ENCODE results near the gene ZNF138. TPM values are rescaled to one million over a fixed set of nuclear protein-coding genes. Genes with fewer than 3 reads are reported as not detected.
"Not testable (repeated sequence)": the region's sequence is repeated elsewhere in the genome, so short reads cannot be mapped to it uniquely, and the experiment has no call there.

The ZNF138 gene
- total RNA-seq, 2 donors from 2014 or later = 7.2 to 11.6 TPM

DNA sequence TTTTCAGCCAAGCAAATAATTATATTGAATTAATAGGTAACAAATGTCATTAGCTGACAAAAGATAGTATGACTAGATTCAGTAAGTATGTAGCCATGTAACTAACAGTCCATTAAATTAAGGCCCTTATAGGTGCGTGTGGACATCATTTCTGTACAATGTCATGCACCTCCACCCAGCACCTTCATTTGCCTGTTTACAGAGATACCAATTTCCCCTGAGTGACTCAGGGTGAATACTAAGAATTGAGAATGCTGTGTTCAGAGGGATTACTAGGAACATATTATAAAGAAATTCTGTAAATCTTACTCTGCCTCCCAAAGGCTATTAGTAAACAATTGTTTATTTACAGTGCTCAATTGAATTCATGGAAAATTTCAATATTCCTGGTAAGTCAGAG lies 60.7 kb downstream of the ZNF138 start:
- DNase-seq (ENCODE audit: low spot score) (no peak), ATAC-seq (no peak)
- no peaks in the 10 kb centered on the region for H3K4me1 Mint-ChIP-seq (ENCODE audit: low read depth in 2 of 2)
- H3K27ac Mint-ChIP-seq = no peak overlapping the region
- no peak overlapping the region for H3K4me3 Mint-ChIP-seq
- H3K27me3 Mint-ChIP-seq = no peaks in the 10 kb centered on the region
- no peaks in the 10 kb centered on the region for H3K36me3 Mint-ChIP-seq
- no peaks in the 10 kb centered on the region for H3K9me3 Mint-ChIP-seq

DNA sequence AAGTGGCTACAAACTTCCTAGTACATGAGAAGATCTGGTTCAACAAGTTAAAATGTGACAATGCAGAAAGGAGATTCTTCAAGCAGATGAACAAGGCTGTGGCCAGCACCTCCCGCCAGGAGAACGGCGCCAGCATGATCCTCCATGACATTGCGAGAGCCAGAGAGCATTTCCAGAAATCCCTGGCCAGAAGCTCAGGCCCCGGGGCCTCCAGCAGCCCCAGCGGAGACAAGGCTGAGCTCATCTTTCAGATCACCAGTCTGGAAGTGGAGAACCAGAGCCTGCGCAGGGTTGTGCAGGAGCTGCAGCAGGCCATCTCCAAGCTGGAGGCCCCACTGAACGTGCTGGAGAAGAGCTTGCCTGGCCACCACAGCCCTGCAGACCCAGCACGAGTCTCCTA lies 68.8 kb downstream of the ZNF138 start:
- ATAC-seq (no peak), DNase-seq (ENCODE audit: low spot score) (no peak)
- H3K4me3 Mint-ChIP-seq = no peak overlapping the region
- no peak overlapping the region for H3K27ac Mint-ChIP-seq
- no peaks in the 10 kb centered on the region for H3K4me1 Mint-ChIP-seq (ENCODE audit: low read depth in 2 of 2)
- peaks cover 0 to 2% of the 10 kb centered on the region in 2 donors for H3K27me3 Mint-ChIP-seq
- peaks cover 6% of the 10 kb centered on the region for H3K9me3 Mint-ChIP-seq
- H3K36me3 Mint-ChIP-seq = no peaks in the 10 kb centered on the region

DNA sequence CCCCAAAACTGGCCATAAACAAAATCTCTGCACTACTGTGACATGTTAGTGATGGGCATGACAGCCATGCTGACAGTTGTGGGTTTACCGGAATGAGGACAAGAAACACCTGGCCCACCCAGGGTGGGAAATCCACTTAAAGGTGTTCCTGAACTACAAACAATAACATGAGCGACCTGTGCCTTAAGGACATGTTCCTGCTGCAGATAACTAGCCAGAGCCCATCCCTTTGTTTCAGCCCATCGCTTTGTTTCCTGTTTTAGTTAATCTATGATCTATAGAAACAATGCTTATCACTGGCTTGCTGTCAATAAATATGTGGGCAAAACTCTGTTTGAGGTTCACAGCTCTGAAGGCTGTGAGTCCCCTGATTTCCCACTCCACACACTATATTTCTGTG lies 69.3 kb downstream of the ZNF138 start:
- not testable (repeated sequence) for ATAC-seq; H3K36me3 Mint-ChIP-seq; H3K27ac Mint-ChIP-seq; H3K4me1 Mint-ChIP-seq (ENCODE audit: low read depth in 2 of 2); H3K27me3 Mint-ChIP-seq; DNase-seq (ENCODE audit: low spot score); H3K4me3 Mint-ChIP-seq; H3K9me3 Mint-ChIP-seq

DNA sequence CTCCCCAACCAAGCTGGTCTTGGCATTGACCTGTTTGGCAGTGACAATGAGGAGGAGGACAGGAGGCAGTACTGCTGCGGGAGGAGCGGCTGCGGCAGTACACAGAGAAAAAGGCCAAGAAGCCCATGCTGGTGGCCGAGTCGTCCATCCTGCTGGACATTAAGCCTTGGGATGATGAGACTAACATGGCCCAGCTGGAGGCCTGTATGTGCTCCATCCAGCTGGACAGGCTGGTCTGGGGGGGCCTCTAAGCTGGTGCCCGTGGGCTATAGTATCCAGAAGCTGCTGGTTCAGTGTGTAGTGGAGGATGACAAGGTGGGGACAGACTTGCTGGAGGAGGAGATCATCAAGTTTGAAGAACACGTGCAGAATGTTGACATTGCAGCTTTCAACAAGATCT lies 69.7 kb downstream of the ZNF138 start:
- H3K36me3 Mint-ChIP-seq = no peaks in the 10 kb centered on the region
- peaks cover 6% of the 10 kb centered on the region for H3K9me3 Mint-ChIP-seq
- H3K27ac Mint-ChIP-seq = no peak overlapping the region
- no peaks in the 10 kb centered on the region for H3K4me1 Mint-ChIP-seq (ENCODE audit: low read depth in 2 of 2)
- H3K4me3 Mint-ChIP-seq = no peak overlapping the region
- H3K27me3 Mint-ChIP-seq = peaks cover 0 to 2% of the 10 kb centered on the region in 2 donors
- DNase-seq (ENCODE audit: low spot score) (no peak), ATAC-seq (no peak)

DNA sequence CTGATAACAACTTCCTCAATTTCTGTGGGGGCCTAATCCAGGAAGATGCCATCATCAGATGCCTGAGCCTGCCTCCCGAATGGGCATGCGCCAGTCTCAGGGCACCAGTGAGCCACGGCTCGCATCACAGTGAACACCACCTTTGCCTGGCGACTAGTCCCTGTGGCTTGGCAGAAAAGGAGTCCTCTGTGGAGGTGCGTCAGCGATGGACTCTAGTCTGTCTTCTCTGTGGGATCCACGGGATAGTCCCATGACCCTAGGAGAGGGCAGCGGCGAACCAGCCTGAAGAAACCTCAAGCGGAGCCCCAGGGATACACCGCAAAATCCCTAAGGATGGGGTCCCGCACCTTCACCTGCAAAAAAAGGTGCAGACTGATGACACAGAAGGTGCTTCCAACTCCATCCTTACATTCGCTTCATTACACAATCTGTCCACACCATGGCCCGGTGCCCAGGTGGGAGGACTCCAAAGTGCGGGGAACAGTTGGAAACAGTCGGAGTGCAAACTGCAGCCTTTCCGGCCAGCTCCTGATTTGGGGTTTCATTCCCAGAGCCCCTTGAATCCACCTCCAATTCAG lies 73.7 kb downstream of the ZNF138 start:
- Mint-ChIP-seq H3K27ac (no peak overlapping the region), H3K4me3 (no peak overlapping the region), H3K36me3 (no peaks in the 10 kb centered on the region), H3K27me3 (peaks cover 0 to 2% of the 10 kb centered on the region in 2 donors), H3K4me1 (ENCODE audit: low read depth in 2 of 2) (no peaks in the 10 kb centered on the region), H3K9me3 (peaks cover 3% of the 10 kb centered on the region)
- DNase-seq (ENCODE audit: low spot score) (no peak), ATAC-seq (no peak)

DNA sequence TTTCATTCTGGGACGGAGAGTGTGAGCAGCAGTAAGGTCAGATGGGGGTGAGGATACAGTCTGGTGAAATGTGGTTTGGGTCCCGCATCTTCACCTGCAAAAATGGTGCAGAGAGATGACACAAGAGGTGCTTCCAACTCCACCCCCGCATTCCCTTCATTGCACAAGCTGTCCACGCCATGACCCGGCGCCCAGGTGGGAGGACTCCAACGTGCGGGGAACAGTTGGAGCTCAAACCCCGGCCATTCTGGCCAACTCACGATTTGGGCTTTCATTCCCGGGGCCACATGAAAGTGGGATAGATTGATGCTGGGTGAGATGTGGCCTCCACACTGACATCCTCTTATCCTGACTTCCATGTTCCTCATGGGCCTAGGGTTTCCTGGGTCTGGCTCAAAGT lies 74.3 kb downstream of the ZNF138 start:
- no peak for DNase-seq (ENCODE audit: low spot score)
- Mint-ChIP-seq H3K4me1 (ENCODE audit: low read depth in 2 of 2) (no peaks in the 10 kb centered on the region), H3K27ac (no peak overlapping the region), H3K36me3 (no peaks in the 10 kb centered on the region), H3K27me3 (peaks cover 0 to 2% of the 10 kb centered on the region in 2 donors), H3K9me3 (peaks cover 3% of the 10 kb centered on the region), H3K4me3 (no peak overlapping the region)
- ATAC-seq = no peak

DNA sequence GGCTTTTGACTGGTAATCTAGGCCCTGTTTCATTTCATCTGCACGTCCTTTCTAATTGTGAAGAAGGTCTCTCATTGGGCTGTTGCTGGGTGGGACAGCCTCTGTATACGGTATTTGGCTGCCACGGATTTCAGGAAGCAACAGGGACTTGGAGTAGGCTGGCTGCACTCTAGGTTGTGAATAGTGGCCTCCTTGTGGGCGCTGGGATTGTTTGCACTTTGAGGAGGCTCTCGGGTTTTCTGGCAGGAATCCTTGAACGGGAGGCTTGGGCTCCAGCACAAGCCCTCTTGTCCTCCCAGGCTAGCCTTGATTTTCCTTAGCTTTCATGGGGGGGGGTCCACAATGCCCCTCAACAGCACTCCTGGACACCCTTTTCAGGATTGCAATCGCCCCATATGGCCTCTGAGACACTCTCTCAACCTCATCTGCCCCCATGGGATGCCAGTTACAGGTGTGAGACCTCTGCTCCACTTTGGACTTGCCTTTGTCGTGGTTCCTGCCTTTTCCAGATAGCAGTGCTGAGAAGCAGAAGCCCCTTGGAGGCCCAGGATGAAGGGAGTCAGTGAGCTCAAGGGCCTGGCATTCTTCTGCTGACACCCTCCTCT lies 75.0 kb downstream of the ZNF138 start:
- H3K27me3 Mint-ChIP-seq = peaks cover 0 to 2% of the 10 kb centered on the region in 2 donors
- DNase-seq (ENCODE audit: low spot score) (no peak), ATAC-seq (no peak)
- peaks cover 3% of the 10 kb centered on the region for H3K9me3 Mint-ChIP-seq
- H3K27ac Mint-ChIP-seq = no peak overlapping the region
- H3K4me1 Mint-ChIP-seq (ENCODE audit: low read depth in 2 of 2) = no peaks in the 10 kb centered on the region
- no peaks in the 10 kb centered on the region for H3K36me3 Mint-ChIP-seq
- H3K4me3 Mint-ChIP-seq = no peak overlapping the region

DNA sequence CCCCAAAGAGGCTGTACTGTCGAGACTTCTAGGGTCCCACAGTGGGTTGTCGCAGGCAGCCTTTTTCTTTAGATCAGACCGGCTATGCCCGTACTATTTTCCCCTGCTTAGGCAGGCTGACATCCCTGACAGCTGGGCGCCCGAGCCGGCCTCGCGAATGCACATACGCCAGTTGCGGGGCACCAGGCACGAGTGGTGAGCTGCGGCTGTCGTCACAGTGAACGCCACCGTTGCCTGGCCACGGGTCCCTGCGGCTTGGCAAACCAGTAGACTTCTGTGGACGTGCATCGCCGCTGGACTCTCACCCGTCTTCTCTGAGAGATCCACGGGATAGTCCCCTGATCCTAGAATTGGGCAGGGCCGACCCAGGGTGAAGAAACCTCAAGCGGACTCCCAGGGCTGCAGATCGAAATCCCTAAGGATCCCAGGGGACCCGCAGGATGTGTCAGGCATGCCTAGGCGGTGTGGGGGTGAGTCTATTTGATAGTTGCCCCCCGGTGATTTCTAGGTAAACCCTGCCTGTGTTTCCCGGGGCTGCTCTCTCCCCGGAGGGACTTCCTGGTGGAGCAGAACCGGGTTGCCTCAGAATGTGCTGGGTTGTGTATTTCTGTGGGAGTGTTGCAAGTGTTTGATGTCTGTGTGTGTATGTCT lies 75.8 kb downstream of the ZNF138 start:
- peaks cover 3% of the 10 kb centered on the region for H3K9me3 Mint-ChIP-seq
- ATAC-seq (no peak), DNase-seq (ENCODE audit: low spot score) (no peak)
- H3K4me3 Mint-ChIP-seq = no peak overlapping the region
- no peaks in the 10 kb centered on the region for H3K4me1 Mint-ChIP-seq (ENCODE audit: low read depth in 2 of 2)
- peaks cover 0 to 2% of the 10 kb centered on the region in 2 donors for H3K27me3 Mint-ChIP-seq
- no peaks in the 10 kb centered on the region for H3K36me3 Mint-ChIP-seq
- no peak overlapping the region for H3K27ac Mint-ChIP-seq

DNA sequence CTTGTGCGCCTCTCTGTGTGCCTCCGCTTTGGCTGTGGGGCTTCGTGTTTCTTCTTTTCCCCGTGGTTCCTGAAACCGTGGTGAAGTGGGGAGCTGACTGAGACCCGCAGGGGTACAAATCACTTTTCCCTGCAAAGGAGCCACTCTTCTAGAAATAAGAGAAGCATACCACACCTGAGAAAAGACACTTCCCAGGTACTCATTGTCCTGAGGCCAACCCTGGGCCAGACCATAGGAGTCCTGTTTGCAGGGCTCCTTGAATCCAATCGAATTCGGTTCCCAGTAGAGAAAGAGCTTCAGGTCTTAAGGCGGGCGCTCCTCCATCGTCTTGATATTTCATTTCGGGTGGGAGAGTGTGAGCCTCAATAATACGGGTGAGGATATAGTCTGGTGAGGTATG lies 76.4 kb downstream of the ZNF138 start:
- Mint-ChIP-seq H3K27ac (no peak overlapping the region), H3K4me3 (no peak overlapping the region), H3K27me3 (peaks cover 0 to 2% of the 10 kb centered on the region in 2 donors), H3K36me3 (no peaks in the 10 kb centered on the region), H3K9me3 (peaks cover 3% of the 10 kb centered on the region), H3K4me1 (ENCODE audit: low read depth in 2 of 2) (no peaks in the 10 kb centered on the region)
- ATAC-seq = no peak
- DNase-seq (ENCODE audit: low spot score) = no peak

DNA sequence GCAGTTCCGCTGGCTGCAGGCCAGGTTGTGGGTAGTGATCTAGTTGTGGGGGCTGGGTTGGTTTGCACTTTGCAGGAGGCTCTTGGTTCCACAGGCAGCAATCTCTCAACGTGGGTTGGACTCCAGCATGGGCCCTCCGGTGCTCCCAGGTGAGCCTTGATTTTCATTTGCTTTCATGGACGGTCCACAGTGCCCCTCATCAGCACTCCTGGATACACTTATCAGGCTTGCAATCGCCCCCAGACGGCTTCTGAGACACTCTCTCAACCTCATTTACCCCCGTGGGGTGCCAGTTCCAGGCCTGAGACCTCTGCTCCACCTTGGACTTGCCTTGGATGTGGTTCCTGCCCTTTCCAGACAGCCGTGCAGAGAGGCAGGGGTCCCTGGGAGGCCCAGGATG lies 77.5 kb downstream of the ZNF138 start:
- H3K27me3 Mint-ChIP-seq = peaks cover 0 to 3% of the 10 kb centered on the region in 2 donors
- no peaks in the 10 kb centered on the region for H3K36me3 Mint-ChIP-seq
- H3K9me3 Mint-ChIP-seq = no peaks in the 10 kb centered on the region
- H3K27ac Mint-ChIP-seq = no peak overlapping the region
- ATAC-seq = no peak
- H3K4me1 Mint-ChIP-seq (ENCODE audit: low read depth in 2 of 2) = no peaks in the 10 kb centered on the region
- H3K4me3 Mint-ChIP-seq = no peak overlapping the region
- no peak for DNase-seq (ENCODE audit: low spot score)

DNA sequence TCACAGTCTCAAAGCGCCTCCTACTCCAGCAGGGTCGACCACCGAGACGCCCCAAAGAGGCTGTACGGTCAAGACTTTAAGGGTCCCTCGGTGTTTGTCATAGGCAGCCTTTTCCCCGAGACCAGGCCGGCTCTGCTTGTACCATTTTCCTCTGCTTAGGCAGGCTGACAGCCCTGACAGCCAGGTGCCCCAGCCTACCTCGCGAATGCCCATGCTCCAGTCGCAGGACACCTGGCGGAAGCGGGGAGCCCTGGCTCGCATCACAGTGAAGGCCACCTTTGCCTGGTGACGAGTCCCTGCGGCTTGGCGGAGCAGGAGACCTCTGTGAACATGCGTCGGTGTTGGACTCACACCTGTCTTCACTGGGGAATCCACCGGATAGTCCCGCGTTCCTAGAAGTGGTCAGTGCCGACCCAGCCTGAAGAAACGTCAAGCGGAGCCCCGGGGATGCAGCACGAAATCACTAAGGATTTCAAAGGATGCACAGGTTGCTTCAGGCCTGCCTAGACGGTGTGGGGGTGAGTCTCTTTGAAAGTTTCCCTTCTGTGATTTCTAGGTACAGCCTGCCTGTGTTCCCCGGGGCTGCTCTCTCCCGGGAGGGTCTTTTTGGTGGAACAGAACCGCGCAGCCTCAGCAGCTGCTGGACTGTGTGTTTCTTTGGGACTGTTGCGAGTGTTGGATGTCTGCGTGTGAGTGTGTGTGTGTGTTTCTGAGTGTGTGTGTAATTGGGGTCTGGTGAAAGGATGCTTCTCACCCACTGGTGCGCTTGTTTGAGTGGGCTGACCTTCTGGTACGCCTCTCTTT lies 78.3 kb downstream of the ZNF138 start:
- Mint-ChIP-seq H3K4me1 (ENCODE audit: low read depth in 2 of 2) (peaks cover 0 to 5% of the 10 kb centered on the region in 2 donors), H3K27me3 (peaks cover 0 to 6% of the 10 kb centered on the region in 2 donors), H3K4me3 (no peak overlapping the region), H3K9me3 (no peaks in the 10 kb centered on the region), H3K36me3 (no peaks in the 10 kb centered on the region), H3K27ac (no peak overlapping the region)
- DNase-seq (ENCODE audit: low spot score) (no peak), ATAC-seq (no peak)

DNA sequence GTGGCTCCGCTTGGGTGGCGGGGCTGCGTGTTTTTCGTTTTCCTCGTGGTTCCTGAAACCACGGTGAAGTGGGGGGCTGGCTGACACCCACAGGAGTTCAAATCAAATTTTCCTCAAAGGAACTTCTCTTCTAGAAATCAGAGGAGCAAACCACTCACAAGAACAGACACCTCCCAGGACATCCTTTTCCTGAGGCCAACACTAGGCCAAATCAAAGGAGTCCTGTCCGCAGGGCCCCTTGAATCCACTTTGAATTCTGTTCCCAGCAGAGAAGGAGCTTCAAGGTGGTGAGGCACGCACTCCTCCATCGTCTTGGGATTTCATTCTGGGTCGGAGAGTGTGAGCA lies 78.9 kb downstream of the ZNF138 start:
- H3K36me3 Mint-ChIP-seq = no peaks in the 10 kb centered on the region
- DNase-seq (ENCODE audit: low spot score) = no peak
- H3K9me3 Mint-ChIP-seq = no peaks in the 10 kb centered on the region
- ATAC-seq = no peak
- peaks cover 0 to 6% of the 10 kb centered on the region in 2 donors for H3K27me3 Mint-ChIP-seq
- H3K4me1 Mint-ChIP-seq (ENCODE audit: low read depth in 2 of 2) = peaks cover 0 to 5% of the 10 kb centered on the region in 2 donors
- H3K4me3 Mint-ChIP-seq = no peak overlapping the region
- no peak overlapping the region for H3K27ac Mint-ChIP-seq

DNA sequence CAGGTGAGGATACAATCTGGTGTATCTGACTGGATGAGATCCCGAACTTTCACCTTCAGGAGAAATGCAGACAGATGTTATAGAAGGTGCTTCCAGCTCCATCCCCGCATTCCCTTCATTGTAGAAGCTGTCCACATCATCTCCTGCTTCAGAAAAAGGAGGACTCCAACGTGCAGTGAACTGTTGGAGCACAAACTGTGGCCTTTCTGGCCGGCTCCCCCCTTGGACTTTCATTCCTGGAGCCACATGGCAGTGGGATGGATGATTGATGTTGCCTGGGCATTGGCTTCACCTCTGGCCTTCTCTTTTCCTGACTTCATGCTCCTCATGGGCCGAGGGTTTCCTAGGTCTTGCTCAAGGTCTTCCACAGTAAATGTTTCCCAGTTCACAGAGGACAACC lies 79.3 kb downstream of the ZNF138 start:
- H3K4me1 Mint-ChIP-seq (ENCODE audit: low read depth in 2 of 2) = peaks cover 0 to 5% of the 10 kb centered on the region in 2 donors
- ATAC-seq (no peak), DNase-seq (ENCODE audit: low spot score) (no peak)
- H3K36me3 Mint-ChIP-seq = no peaks in the 10 kb centered on the region
- peaks cover 0 to 6% of the 10 kb centered on the region in 2 donors for H3K27me3 Mint-ChIP-seq
- H3K9me3 Mint-ChIP-seq = no peaks in the 10 kb centered on the region
- H3K27ac Mint-ChIP-seq = no peak overlapping the region
- H3K4me3 Mint-ChIP-seq = no peak overlapping the region

DNA sequence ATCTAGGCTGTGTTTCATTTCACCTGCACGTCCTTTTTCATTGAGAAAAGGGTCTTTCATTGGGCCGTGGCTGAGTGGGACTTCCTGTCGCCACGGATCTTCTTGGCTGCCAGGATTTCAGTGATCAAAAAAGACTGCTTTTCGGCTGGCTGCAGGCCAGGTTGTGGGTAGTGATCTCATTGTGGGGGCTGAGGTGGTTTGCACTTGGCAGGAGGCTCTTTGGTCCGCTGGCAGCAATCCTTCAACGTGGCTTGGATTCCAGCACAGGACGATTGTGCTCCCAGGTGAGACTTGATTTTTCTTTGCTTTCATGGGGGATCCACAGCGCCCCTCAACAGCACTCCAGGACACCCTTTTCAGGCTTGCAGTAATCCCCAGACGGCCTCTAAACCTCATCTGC lies 79.9 kb downstream of the ZNF138 start:
- no peak for ATAC-seq
- Mint-ChIP-seq H3K4me1 (ENCODE audit: low read depth in 2 of 2) (peaks cover 0 to 5% of the 10 kb centered on the region in 2 donors), H3K9me3 (no peaks in the 10 kb centered on the region), H3K27ac (no peak overlapping the region), H3K4me3 (no peak overlapping the region), H3K27me3 (peaks cover 6% of the 10 kb centered on the region in 2 donors), H3K36me3 (no peaks in the 10 kb centered on the region)
- DNase-seq (ENCODE audit: low spot score) = no peak
